ENCODE results near the gene FOXK2. TPM values are rescaled to one million over a fixed set of nuclear protein-coding genes. Genes with fewer than 3 reads are reported as not detected.
"Not testable (repeated sequence)": the region's sequence is repeated elsewhere in the genome, so short reads cannot be mapped to it uniquely, and the experiment has no call there.

FOXK2 gene
- total RNA-seq, 1 donor from 2014 or later: 76.6 TPM

DNA sequence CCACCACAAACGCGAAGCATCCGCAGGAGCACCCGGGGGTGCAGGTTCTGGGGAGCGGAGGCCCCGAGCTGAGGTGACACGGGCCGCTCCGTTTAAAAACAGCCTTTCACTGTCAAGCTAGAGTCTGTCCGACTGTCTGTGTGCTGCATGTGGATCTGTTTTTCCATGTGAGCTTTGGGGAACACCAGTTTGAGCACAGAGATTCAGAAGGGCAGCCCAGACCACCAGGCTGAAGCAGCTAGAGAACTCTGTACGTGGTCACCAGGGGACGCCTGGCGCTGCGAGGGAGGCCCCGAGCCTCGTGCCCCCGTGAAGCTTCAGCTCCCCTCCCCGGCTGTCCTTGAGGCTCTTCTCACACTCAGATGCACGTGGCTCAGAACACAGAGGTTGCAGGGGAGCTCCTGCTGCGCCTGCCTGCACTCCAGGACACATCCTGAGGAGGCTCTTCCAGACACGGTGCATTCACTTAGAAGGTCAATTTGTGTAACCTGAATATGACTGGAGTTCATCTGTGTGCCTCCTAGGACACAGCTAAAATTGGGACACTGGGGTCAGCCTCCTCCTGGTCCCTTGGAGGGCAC, 15.7 kb upstream of the FOXK2 start:
- H3K9me3 Mint-ChIP-seq (ENCODE audit: low read depth): no peaks in the 10 kb centered on the region
- no peak overlapping the region for H3K4me3 Mint-ChIP-seq (ENCODE audit: low read depth)
- TF ChIP-seq, protein P1, sequence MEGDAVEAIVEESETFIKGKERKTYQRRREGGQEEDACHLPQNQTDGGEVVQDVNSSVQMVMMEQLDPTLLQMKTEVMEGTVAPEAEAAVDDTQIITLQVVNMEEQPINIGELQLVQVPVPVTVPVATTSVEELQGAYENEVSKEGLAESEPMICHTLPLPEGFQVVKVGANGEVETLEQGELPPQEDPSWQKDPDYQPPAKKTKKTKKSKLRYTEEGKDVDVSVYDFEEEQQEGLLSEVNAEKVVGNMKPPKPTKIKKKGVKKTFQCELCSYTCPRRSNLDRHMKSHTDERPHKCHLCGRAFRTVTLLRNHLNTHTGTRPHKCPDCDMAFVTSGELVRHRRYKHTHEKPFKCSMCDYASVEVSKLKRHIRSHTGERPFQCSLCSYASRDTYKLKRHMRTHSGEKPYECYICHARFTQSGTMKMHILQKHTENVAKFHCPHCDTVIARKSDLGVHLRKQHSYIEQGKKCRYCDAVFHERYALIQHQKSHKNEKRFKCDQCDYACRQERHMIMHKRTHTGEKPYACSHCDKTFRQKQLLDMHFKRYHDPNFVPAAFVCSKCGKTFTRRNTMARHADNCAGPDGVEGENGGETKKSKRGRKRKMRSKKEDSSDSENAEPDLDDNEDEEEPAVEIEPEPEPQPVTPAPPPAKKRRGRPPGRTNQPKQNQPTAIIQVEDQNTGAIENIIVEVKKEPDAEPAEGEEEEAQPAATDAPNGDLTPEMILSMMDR (IDR thresholded peaks at IDR 0.05; ENCODE audit: unreplicated experiment): no peak
- H3K36me3 Mint-ChIP-seq (ENCODE audit: insufficient read depth): no peaks in the 10 kb centered on the region
- no peak overlapping the region for H3K27ac Mint-ChIP-seq
- no peak for DNase-seq (ENCODE audit: low spot score, unreplicated experiment)
- H3K27me3 Mint-ChIP-seq: peaks cover 4% of the 10 kb centered on the region
- H3K4me1 Mint-ChIP-seq (ENCODE audit: low read depth): no peaks in the 10 kb centered on the region

- Mint-ChIP-seq H3K4me1 (ENCODE audit: low read depth) (no peaks in the 10 kb centered on the region), H3K36me3 (ENCODE audit: insufficient read depth) (no peaks in the 10 kb centered on the region), H3K27ac (no peak overlapping the region), H3K9me3 (ENCODE audit: low read depth) (no peaks in the 10 kb centered on the region), H3K27me3 (no peaks in the 10 kb centered on the region), H3K4me3 (ENCODE audit: low read depth) (no peak overlapping the region)
- TF ChIP-seq, protein P1 (IDR thresholded peaks at IDR 0.05; ENCODE audit: unreplicated experiment): no peak
- DNase-seq (ENCODE audit: low spot score, unreplicated experiment): no peak
Measured at GRCh38 chr17:82505296-82505695, 14.2 kb upstream of the FOXK2 start.

- H3K9me3 Mint-ChIP-seq (ENCODE audit: low read depth); H3K36me3 Mint-ChIP-seq (ENCODE audit: insufficient read depth); DNase-seq (ENCODE audit: low spot score, unreplicated experiment); H3K4me3 Mint-ChIP-seq (ENCODE audit: low read depth); H3K27ac Mint-ChIP-seq; H3K27me3 Mint-ChIP-seq; H3K4me1 Mint-ChIP-seq (ENCODE audit: low read depth): not testable (repeated sequence)
Measured at GRCh38 chr17:82506402-82506801, 13.1 kb upstream of the FOXK2 start.

- Mint-ChIP-seq H3K9me3 (ENCODE audit: low read depth) (no peaks in the 10 kb centered on the region), H3K27me3 (no peaks in the 10 kb centered on the region), H3K27ac (no peak overlapping the region), H3K4me3 (ENCODE audit: low read depth) (no peak overlapping the region), H3K4me1 (ENCODE audit: low read depth) (no peaks in the 10 kb centered on the region), H3K36me3 (ENCODE audit: insufficient read depth) (no peaks in the 10 kb centered on the region)
- no peak for DNase-seq (ENCODE audit: low spot score, unreplicated experiment)
- TF ChIP-seq, protein P1 (IDR thresholded peaks at IDR 0.05; ENCODE audit: unreplicated experiment): no peak
Measured at GRCh38 chr17:82507631-82508175, 11.8 kb upstream of the FOXK2 start.

- H3K36me3 Mint-ChIP-seq (ENCODE audit: insufficient read depth); H3K27me3 Mint-ChIP-seq; H3K4me3 Mint-ChIP-seq (ENCODE audit: low read depth); H3K27ac Mint-ChIP-seq; H3K9me3 Mint-ChIP-seq (ENCODE audit: low read depth); DNase-seq (ENCODE audit: low spot score, unreplicated experiment); H3K4me1 Mint-ChIP-seq (ENCODE audit: low read depth): not testable (repeated sequence)
Measured at GRCh38 chr17:82511642-82512041, 7.9 kb upstream of the FOXK2 start.

GRCh38 chr17:82513864-82514263, 5.7 kb upstream of the FOXK2 start:
- DNase-seq (ENCODE audit: low spot score, unreplicated experiment); H3K9me3 Mint-ChIP-seq (ENCODE audit: low read depth); H3K27ac Mint-ChIP-seq; H3K36me3 Mint-ChIP-seq (ENCODE audit: insufficient read depth); H3K27me3 Mint-ChIP-seq; H3K4me1 Mint-ChIP-seq (ENCODE audit: low read depth); H3K4me3 Mint-ChIP-seq (ENCODE audit: low read depth): not testable (repeated sequence)

GRCh38 chr17:82517230-82517865, 2.2 kb upstream of the FOXK2 start:
- Mint-ChIP-seq H3K27ac (no peak overlapping the region), H3K9me3 (ENCODE audit: low read depth) (no peaks in the 10 kb centered on the region), H3K4me1 (ENCODE audit: low read depth) (peaks cover 7% of the 10 kb centered on the region), H3K4me3 (ENCODE audit: low read depth) (no peak overlapping the region), H3K27me3 (no peaks in the 10 kb centered on the region), H3K36me3 (ENCODE audit: insufficient read depth) (peaks cover 2% of the 10 kb centered on the region)
- TF ChIP-seq, protein P1 (IDR thresholded peaks at IDR 0.05; ENCODE audit: unreplicated experiment): no peak
- DNase-seq (ENCODE audit: low spot score, unreplicated experiment): no peak
